Mucosa of rectum (tissue), 2 donors: ENCODE measurements around the gene SLC44A1.
A peak's percentile ranks its signal among the peaks of the same experiment; 100 is the strongest.

Source experiments
- H3K27ac ChIP-seq, 2 donors: one replicate each; pipeline ENCODE4 v1.7.0; 2013; ENCODE audit warnings: inconsistent platforms in 2 of 2, low read depth in 2 of 2, low read length in 2 of 2
- H3K27me3 ChIP-seq, 2 donors: one replicate each; pipeline ENCODE4 v1.7.0; 2013; ENCODE audit warnings: low read length in 2 of 2; ENCODE audit not compliant: control insufficient read depth in 2 of 2, insufficient read depth in 2 of 2
- H3K36me3 ChIP-seq, 2 donors: one replicate each; pipeline ENCODE4 v1.7.0; 2013; ENCODE audit warnings: low read length in 2 of 2; ENCODE audit not compliant: control insufficient read depth in 2 of 2, insufficient read depth in 2 of 2
- H3K4me1 ChIP-seq, 2 donors: one replicate each; pipeline ENCODE4 v1.7.0; 2013; ENCODE audit warnings: low read length in 2 of 2, mild to moderate bottlenecking in 1 of 2; ENCODE audit not compliant: control insufficient read depth in 2 of 2, insufficient read depth in 2 of 2
- H3K4me3 ChIP-seq, 2 donors: one replicate each; pipeline ENCODE4 v1.7.0; 2013; ENCODE audit warnings: low read length in 2 of 2
- H3K9ac ChIP-seq, 2 donors: one replicate each; pipeline ENCODE4 v1.7.0; 2013; ENCODE audit warnings: low read length in 2 of 2, low read depth in 1 of 2, mild to moderate bottlenecking in 1 of 2
- H3K9me3 ChIP-seq, 2 donors: one replicate each; pipeline ENCODE4 v1.7.0; 2013; ENCODE audit warnings: low read length in 2 of 2; ENCODE audit not compliant: control insufficient read depth in 2 of 2
- donor health status: healthy.
- donor health status: Normal muscosa, but diverticular disease.

Gene SLC44A1

DNA sequence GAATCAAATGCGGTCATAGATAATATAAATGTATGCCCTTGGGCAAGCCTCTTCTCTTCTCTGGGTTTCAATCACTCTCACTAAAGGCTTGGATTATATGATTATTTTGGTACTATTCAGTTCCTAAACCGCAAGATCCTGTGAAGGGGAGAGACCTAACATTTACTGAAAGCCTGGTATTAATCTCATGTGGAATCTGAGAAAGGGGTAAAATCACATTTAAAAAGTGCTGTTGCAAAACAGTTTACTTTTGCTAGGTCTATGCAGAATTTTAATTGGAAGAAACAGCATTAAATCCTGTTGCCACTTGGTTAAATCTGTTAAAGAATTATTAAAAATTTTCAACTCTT lies 50.7 kb downstream of the SLC44A1 start:
- Histone ChIP-seq H3K27ac (no peak overlapping the region), H3K4me1 (no peaks in the 10 kb centered on the region), H3K9ac (no peak overlapping the region), H3K27me3 (no peaks in the 10 kb centered on the region), H3K4me3 (no peak overlapping the region), H3K9me3 (no peaks in the 10 kb centered on the region), H3K36me3 (peaks cover 4 to 8% of the 10 kb centered on the region in 2 donors)

DNA sequence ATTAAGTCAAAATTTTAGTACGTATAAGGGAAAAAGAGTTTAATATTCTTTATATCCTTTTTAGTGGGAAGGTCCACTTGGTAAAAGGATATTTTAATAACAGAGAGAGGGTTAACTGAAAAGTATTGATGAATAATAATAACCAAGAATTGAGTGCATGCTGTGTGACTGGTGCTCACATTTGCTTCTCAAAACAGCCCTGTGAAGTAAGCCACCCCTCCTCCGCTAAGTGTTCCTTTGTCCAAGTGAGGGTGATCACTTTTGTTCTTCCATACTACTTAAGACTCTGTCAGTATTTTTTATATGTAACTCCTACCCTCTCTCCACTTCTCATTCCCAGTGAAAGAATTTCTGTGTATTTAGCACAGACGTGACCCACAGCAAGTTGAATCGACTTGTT lies 51.5 kb downstream of the SLC44A1 start:
- Histone ChIP-seq H3K9ac (no peak overlapping the region), H3K27me3 (no peaks in the 10 kb centered on the region), H3K27ac (no peak overlapping the region), H3K4me3 (no peak overlapping the region), H3K4me1 (no peaks in the 10 kb centered on the region), H3K9me3 (no peaks in the 10 kb centered on the region), H3K36me3 (peaks cover 4 to 10% of the 10 kb centered on the region in 2 donors)

DNA sequence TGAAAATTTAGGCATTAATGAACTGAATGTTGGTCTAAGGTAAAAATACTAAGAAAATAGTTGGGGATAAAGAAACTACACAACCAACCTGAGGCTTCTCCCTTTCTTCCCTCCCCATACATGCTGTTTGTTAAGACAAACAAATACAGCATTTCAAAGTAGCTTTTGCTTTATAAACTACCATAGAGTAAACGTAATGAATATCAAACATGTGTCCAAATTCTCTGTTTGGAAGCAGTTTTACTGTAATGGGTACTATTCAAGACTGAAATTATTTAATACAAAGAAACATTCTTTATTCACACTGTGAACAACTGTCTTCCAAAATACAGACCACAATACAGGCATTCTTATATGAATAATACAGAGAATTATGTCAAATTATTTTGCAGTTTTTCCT lies 52.0 kb downstream of the SLC44A1 start:
- Histone ChIP-seq H3K9ac (no peak overlapping the region), H3K9me3 (no peaks in the 10 kb centered on the region), H3K27me3 (no peaks in the 10 kb centered on the region), H3K4me1 (no peaks in the 10 kb centered on the region), H3K27ac (no peak overlapping the region), H3K36me3 (peaks cover 4 to 11% of the 10 kb centered on the region in 2 donors), H3K4me3 (no peak overlapping the region)

DNA sequence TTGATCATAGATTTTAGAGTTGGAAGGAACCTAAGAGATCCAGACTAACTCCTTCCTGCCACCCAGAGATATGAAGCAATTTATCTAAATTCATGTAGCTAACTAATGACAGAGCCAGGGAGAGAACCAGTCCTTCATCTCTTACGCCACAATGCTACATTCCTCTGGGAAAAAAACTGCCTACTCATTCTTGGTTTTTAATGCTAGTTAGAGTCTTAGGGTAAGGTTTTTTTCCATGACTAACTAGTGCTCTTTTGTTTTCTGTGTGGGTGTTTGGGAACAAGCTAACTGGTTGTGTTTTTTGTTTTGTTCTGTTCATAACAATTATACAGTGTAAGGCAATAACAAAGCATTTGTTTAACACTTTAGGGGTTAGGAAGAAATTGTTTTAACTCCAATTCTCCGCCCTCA lies 52.4 kb downstream of the SLC44A1 start:
- no peaks in the 10 kb centered on the region for H3K27me3 ChIP-seq
- H3K4me1 ChIP-seq, result no peaks in the 10 kb centered on the region
- peaks cover 4 to 11% of the 10 kb centered on the region in 2 donors for H3K36me3 ChIP-seq
- no peak overlapping the region for H3K27ac ChIP-seq
- no peaks in the 10 kb centered on the region for H3K9me3 ChIP-seq
- no peak overlapping the region for H3K9ac ChIP-seq
- H3K4me3 ChIP-seq, result no peak overlapping the region

DNA sequence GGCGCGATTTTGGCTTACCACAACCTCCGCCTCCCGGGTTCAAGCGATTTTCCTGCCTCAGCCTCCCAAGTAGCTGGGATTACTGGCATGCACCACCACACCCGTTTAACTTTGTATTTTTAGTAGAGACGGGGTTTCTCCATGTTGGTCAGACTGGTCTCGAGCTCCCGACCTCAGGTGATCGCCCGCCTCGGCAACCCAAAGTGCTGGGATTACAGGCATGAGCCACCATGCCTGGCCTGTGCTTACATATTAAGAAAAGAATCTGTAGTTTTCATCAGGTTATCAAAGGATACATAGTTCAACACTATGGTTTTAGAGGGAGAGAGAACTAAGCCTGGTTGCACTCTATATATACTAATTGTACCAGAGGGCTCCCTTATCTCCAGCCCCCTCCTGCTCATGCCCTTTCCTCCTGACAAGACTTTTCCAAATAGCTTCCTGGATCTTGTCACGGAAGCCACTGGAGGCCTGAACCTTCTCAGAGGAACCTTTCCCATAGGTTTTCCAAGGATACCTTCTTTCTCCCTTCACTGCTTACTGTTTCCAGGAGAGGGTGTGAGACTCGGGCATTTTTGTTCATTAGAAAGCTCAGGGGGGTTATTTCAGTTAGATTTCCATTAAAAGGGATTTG lies 53.1 kb downstream of the SLC44A1 start:
- peaks cover 4 to 13% of the 10 kb centered on the region in 2 donors for H3K36me3 ChIP-seq
- H3K9ac ChIP-seq, result no peak overlapping the region
- no peaks in the 10 kb centered on the region for H3K9me3 ChIP-seq
- H3K27me3 ChIP-seq, result no peaks in the 10 kb centered on the region
- H3K4me3 ChIP-seq, result no peak overlapping the region
- no peaks in the 10 kb centered on the region for H3K4me1 ChIP-seq
- H3K27ac ChIP-seq, result no peak overlapping the region

DNA sequence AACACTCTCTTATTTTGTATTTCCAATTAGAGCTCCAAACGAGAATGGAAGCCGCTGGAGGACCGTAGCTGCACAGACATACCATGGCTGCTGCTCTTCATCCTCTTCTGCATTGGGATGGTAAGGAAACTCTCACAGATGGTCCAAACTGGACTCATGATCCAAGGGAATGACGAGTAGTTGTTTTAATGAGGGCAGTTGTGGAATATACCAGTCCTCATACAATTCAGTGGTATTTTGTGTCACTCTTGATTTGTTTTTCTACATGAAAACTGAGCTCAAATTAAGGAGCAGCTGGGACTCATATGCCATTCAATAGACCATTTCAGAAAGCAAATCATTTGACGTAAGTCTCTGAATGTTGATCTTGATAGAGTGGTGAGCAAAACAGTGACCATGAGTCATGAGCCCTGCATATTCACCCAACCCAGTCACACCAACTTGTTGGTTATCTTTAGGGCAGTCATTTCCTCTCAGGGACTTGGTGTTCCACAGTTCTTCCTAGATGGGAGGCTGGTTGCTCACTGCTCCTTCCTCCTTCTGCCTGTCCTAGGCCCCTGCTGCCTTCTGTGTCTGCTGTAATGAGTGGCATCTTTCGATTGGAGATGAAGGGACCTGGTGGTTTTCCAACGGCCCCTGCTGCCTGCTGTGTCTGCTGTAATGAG lies 54.9 kb downstream of the SLC44A1 start:
- Histone ChIP-seq H3K27ac (peak overlapping the region; percentile 43 to 76), H3K36me3 (peaks cover 4 to 21% of the 10 kb centered on the region in 2 donors), H3K27me3 (no peaks in the 10 kb centered on the region), H3K9me3 (no peaks in the 10 kb centered on the region), H3K4me1 (no peaks in the 10 kb centered on the region), H3K4me3 (no peak overlapping the region), H3K9ac (no peak overlapping the region)

DNA sequence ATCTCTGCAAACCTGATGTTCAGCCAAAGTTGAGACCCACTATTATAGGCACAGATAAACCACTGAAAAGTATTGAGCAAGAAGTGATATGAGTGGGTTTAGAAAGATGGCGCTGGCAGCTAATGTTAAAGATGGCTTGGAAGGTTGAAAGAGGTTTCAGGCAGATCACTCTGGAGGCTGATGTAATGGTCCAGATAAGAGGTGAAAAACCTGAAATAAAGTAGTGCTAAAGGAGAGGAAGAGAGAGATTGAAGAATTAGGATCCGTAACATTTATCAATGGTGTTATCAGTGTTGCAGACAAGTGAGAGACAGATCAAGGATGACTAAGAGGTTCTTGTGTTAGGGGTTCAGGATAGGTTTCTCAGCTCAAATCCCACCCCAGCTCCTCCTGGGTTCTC lies 58.3 kb downstream of the SLC44A1 start:
- Histone ChIP-seq H3K4me1 (no peaks in the 10 kb centered on the region), H3K27me3 (no peaks in the 10 kb centered on the region), H3K27ac (no peak overlapping the region), H3K36me3 (peaks cover 4 to 21% of the 10 kb centered on the region in 2 donors), H3K9me3 (no peaks in the 10 kb centered on the region), H3K4me3 (no peak overlapping the region), H3K9ac (no peak overlapping the region)

DNA sequence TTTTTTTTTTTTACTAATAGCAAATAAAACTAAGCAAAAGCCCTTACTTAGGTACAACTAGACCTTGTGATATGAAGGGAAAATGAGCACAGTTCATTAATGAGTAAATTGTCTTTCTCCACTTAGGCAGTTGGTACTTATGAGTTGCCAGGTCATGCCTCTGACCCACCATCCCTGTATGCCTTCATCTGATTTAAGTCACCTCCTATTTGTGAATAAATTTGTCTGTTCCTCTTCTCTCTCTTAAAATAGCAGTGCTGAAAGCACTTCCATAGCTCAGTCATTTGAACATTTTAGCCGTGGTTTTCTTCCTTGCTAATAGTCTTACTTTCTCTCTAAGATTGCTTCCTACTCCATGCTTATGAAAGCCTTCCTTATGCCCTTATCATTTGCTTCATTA lies 61.4 kb downstream of the SLC44A1 start:
- no peaks in the 10 kb centered on the region for H3K27me3 ChIP-seq
- H3K4me1 ChIP-seq, result peaks cover 0 to 5% of the 10 kb centered on the region in 2 donors
- H3K36me3 ChIP-seq, result peaks cover 0 to 12% of the 10 kb centered on the region in 2 donors
- no peaks in the 10 kb centered on the region for H3K9me3 ChIP-seq
- no peak overlapping the region for H3K4me3 ChIP-seq
- H3K27ac ChIP-seq, result no peak overlapping the region
- no peak overlapping the region for H3K9ac ChIP-seq

DNA sequence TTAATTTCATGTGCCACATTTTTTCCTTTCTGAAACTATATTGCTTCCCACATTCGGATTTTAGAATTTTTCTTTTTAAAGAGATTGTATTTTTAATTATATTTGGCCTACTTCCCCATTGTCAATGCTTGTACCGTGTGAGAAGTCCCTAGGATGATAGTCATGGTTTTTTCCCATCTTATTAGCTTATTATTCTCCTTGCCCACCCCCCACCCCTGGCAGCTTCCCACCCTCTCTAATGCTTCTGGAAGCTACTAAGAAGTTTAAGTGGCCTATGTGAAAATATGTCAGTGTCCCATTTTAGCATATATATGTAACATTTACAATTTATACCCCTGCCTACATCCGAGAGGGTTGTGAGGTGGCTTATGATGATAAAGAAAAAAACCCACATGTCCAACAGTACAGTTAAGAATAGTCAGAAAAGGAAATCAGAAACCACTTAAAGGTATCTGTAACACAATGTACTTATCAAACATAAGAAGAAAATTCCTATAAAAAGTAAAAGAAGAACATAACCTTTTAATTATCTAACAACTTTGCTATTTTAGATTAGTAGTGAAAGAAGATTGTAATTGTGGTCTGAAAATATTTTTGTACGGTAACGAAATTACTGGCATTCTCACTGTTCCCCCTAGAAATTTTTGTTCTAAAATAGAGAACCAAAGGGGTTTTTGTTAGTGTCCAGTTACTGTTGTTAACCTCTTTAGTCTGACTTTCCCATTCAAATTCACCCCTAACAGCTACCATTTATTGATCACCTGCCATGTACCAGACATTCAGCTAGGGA lies 62.1 kb downstream of the SLC44A1 start:
- H3K4me1 ChIP-seq, result peaks cover 1 to 5% of the 10 kb centered on the region in 2 donors
- no peaks in the 10 kb centered on the region for H3K27me3 ChIP-seq
- no peak overlapping the region for H3K27ac ChIP-seq
- H3K9ac ChIP-seq, result no peak overlapping the region
- no peaks in the 10 kb centered on the region for H3K9me3 ChIP-seq
- peaks cover 0 to 10% of the 10 kb centered on the region in 2 donors for H3K36me3 ChIP-seq
- H3K4me3 ChIP-seq, result no peak overlapping the region

DNA sequence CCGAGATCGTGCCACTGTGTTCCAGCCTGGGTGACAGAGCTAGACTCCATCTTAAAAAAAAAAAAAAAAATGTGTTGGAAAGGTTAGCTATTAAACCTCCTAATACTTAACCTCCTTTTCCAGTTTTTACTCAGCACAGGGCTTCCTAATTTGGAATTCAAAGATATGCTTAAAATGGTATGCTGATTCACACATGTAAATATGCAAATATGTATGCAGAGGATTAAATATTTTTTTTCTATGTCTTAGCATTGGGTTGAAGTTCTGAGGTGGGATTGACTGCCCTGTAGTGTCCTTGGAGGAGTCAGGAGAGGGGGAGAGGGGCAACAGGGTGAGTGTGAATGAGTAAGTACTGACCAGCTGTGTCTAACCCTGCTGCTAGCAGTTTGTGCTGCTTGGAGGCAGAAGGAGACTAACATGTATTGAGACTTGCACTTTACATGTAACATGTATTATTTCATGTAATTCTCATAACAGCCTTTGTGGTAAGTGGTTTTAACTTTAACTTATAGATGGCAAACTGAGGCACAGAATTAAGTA lies 63.2 kb downstream of the SLC44A1 start:
- no peak overlapping the region for H3K4me3 ChIP-seq
- no peaks in the 10 kb centered on the region for H3K27me3 ChIP-seq
- no peaks in the 10 kb centered on the region for H3K9me3 ChIP-seq
- H3K4me1 ChIP-seq, result peaks cover 5 to 8% of the 10 kb centered on the region in 2 donors
- peaks cover 0 to 7% of the 10 kb centered on the region in 2 donors for H3K36me3 ChIP-seq
- H3K27ac ChIP-seq, result no peak overlapping the region
- H3K9ac ChIP-seq, result no peak overlapping the region
